GM21576 (cell line): ENCODE results near the gene TMEM132C.

Experiments
- ATAC-seq: cut with Tn5 transposase; IDR thresholded peaks from one replicate; pipeline ENCODE4 v1.9.1; 2021; ENCODE audit warnings: mild to moderate bottlenecking, moderate library complexity; ENCODE audit not compliant: unreplicated experiment

The TMEM132C gene

DNA sequence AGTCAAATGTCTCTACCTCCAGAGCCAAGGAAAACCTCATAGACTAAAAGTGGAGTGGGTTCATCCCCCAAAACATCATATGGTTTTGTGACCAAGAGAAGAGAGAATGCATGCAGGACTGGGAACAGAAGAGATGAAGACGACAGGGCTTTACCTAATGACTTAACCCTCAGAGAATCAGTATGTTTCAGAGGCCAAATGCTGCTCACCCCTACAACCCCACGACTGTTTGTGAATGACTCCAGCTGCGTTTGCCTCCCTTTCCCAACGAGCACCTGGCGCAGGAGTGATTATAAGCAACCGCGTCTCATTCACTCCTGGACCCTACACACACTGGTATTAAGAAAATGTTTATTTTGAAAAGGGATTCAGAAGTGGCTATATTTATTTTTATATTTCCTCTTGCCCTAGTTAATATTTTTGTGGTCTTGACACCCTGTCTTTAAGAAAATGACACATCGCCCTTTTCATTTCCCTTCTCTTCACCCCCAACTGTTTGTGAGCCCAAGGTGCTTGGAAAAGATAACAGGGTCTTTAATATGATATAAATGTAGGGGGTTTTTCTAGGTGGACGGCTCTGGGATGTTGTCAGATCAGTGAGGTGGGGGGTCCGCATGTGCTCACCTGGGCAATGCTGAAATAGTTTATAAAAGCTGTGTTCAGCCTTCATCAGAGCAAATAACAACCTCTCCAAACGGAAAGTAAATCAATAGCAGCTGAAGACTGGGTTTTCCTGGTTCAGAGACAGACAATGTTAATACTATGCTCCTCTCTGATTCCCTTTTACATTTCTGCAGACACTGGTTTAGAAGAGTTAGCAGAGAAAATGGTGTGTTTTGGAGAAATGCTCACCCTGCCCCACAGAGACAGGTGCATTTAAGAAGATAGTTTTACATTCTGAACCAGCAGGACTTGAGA is 479.1 kb downstream of the TMEM132C start:
- ATAC-seq: no peak

GRCh38 chr12:128747441-128747840 is 480.5 kb downstream of the TMEM132C start:
- ATAC-seq: no peak

DNA sequence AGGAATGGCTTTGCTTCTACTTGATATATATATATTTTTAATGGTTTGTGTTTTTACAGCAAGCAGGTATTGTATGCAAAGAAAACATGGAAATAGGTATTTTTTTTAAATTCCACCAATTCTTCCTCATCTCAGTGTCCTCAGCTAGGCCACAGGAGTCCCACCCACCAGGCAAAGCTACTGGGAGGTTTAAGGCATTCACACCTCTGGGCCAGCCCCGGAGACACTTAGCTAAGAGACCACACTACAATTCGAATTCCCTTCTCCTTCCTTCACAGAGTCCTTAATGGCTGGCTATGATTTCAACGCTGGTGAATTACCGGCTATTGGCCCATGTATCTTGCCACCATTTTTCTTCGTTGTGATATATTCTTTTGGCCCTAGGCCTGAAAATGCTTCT is 485.4 kb downstream of the TMEM132C start:
- no peak for ATAC-seq

GRCh38 chr12:128753438-128753837 is 486.5 kb downstream of the TMEM132C start:
- no peak for ATAC-seq

DNA sequence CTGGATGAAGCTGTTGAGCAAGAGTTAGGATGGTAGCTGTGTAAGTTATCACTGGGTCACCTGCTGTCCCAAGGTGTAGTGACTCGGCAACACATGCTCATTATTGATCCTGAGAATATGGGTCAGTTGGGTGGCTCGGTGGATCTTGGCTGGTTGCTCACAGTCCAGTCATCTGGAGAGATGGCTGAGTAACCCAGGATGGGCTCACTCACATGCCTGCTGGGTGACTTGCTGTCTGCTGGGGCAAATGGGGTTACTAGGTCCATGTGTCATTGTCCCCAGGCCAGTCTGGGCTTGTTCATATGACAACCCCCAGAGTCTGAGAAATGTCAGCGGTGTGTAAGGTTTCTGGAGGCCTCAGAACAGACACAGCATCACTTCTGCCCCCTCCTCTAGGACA is 487.3 kb downstream of the TMEM132C start:
- ATAC-seq: no peak

- no peak for ATAC-seq
Measured at GRCh38 chr12:128755566-128755965, 488.6 kb downstream of the TMEM132C start.
